GM12878 (cell line): Measurements from ENCODE around the gene PRB3. TPM values are rescaled to one million over a fixed set of nuclear protein-coding genes. Genes with fewer than 3 reads are reported as not detected.

Experiments
- ATAC-seq: fragments of 200-7000 bp; cut with Tn5 transposase; 3 replicates; pipeline ENCODE4 v1.9.1; 2020; ENCODE audit warnings: mild to moderate bottlenecking, moderate library complexity
- BruUV-seq: library from RNA; stranded (reverse); fragments of 400-500 nt; replicated peaks from 2 replicates; lab custom pipeline; 2021; lab: Mats Ljungman, UMichigan
- CTCF ChIA-PET: fragments of 300-600 bp; sonication (Branson Sonifier 250); formaldehyde crosslinking; extraction: SDS; loops from one replicate; lab custom pipeline; 2021; ENCODE audit warnings: inconsistent platforms; lab: Yijun Ruan, JAX
- POLR2A ChIA-PET: fragments of 350-600 bp; formaldehyde crosslinking; extraction: SDS; loops from one replicate; lab custom pipeline; 2021; ENCODE audit warnings: inconsistent platforms; lab: Charles Lee
- RAD21 ChIA-PET: fragments of 300-600 bp; sonication (Branson Sonifier 250); formaldehyde crosslinking; loops from one replicate; lab custom pipeline; 2023; ENCODE audit warnings: antibody characterized with exemption; ENCODE audit not compliant: unreplicated experiment; lab: Charles Lee
- SMC1A ChIA-PET: fragments of 300-600 bp; sonication (Branson Sonifier 250); formaldehyde crosslinking; loops from one replicate; lab custom pipeline; 2023; ENCODE audit not compliant: unreplicated experiment, uncharacterized antibody; lab: Charles Lee
- DNase-seq: peaks from one replicate; pipeline ENCODE4 v3.0.0-alpha.2; 2011; ENCODE audit warnings: low read depth, low spot score
- FAIRE-seq: peaks from 3 replicates; lab custom pipeline; 2011; peaks lifted over from hg19 to GRCh38; lab: Jason Lieb, UNC
- H2AFZ ChIP-seq: 2 replicates; pipeline ENCODE4 v1.6.0; 2011; ENCODE audit warnings: low read depth, low read length, control low read depth; ENCODE audit not compliant: control insufficient read depth
- H3K27ac ChIP-seq: 2 replicates; pipeline ENCODE4 v1.5.1; 2011; ENCODE audit warnings: control low read depth; ENCODE audit not compliant: control insufficient read depth, insufficient read depth
- H3K27me3 ChIP-seq, 2 experiments: replicated peaks in 1 of 2; 2 replicates each; pipeline versions ENCODE4 v1.6.0 to v1.6.1; 2011; ENCODE audit warnings: low read length in 1 of 2; ENCODE audit not compliant: control insufficient read depth in 2 of 2, insufficient read depth in 2 of 2
- H3K36me3 ChIP-seq, 2 experiments: 2 replicates each; pipeline ENCODE4 v1.5.1; 2011; ENCODE audit warnings: low read length in 1 of 2; ENCODE audit not compliant: control insufficient read depth in 2 of 2, insufficient read depth in 2 of 2
- H3K4me1 ChIP-seq: 2 replicates; pipeline ENCODE4 v1.6.1; 2011; ENCODE audit warnings: mild to moderate bottlenecking, low read length, moderate library complexity, mixed read lengths; ENCODE audit not compliant: control insufficient read depth, insufficient read depth
- H3K4me2 ChIP-seq: 2 replicates; pipeline ENCODE4 v1.6.0; 2011; ENCODE audit warnings: control low read depth; ENCODE audit not compliant: control insufficient read depth, insufficient read depth
- H3K4me3 ChIP-seq: fragments of 200-600 bp; sonication (generic); 2 replicates; pipeline ENCODE4 v1.5.1; 2016
- H3K79me2 ChIP-seq: 2 replicates; pipeline ENCODE4 v1.6.0; 2011; ENCODE audit warnings: low read length; ENCODE audit not compliant: control insufficient read depth, insufficient read depth
- H3K9ac ChIP-seq: 2 replicates; pipeline ENCODE4 v1.8.0; 2011; ENCODE audit warnings: low read length, control low read depth, mixed read lengths; ENCODE audit not compliant: control insufficient read depth, insufficient read depth
- H3K9me3 ChIP-seq: replicated peaks from 3 replicates; pipeline ENCODE4 v1.5.1; 2011; ENCODE audit warnings: mild to moderate bottlenecking, low read length; ENCODE audit not compliant: control insufficient read depth, insufficient read depth
- H4K20me1 ChIP-seq: 2 replicates; pipeline ENCODE4 v1.6.0; 2011; ENCODE audit not compliant: control insufficient read depth, insufficient read depth
- BCL3 ChIP-seq: IDR thresholded peaks from 2 replicates; pipeline ENCODE4 v1.6.1; 2011; ENCODE audit warnings: borderline replicate concordance, low read depth, mild to moderate bottlenecking, moderate library complexity, low read length; ENCODE audit not compliant: insufficient read depth, poor library complexity, severe bottlenecking
- BMI1 ChIP-seq: fragments of 450-650 bp; IDR thresholded peaks from 2 replicates; pipeline ENCODE4 v1.6.1; 2016; ENCODE audit warnings: mild to moderate bottlenecking, moderate library complexity, borderline replicate concordance
- CEBPZ ChIP-seq: fragments of 150-350 bp; IDR thresholded peaks from 2 replicates; pipeline ENCODE4 v1.6.1; 2016; ENCODE audit warnings: low read depth, low read length
- CREB1 ChIP-seq: IDR thresholded peaks from 2 replicates; pipeline ENCODE4 v1.6.1; 2012; ENCODE audit warnings: low read depth, mild to moderate bottlenecking, inconsistent platforms
- ESRRA ChIP-seq: IDR thresholded peaks from 2 replicates; pipeline ENCODE4 v1.6.1; 2012; ENCODE audit warnings: mild to moderate bottlenecking, low read length, improper control_type of control experiment
- ETV6 ChIP-seq, 2 experiments: fragments of 450-650 bp in 1 of 2; IDR thresholded peaks in 1 of 2; conservative IDR thresholded peaks in 1 of 2; 2 replicates each; pipeline ENCODE4 v1.6.1; 2014; ENCODE audit warnings: antibody characterized with exemption in 1 of 2, borderline replicate concordance in 1 of 2, low read depth in 1 of 2, mild to moderate bottlenecking in 1 of 2, moderate library complexity in 1 of 2
- JUND ChIP-seq: IDR thresholded peaks from 2 replicates; pipeline ENCODE4 v1.6.1; 2012; ENCODE audit warnings: low read depth, mild to moderate bottlenecking, low read length, improper control_type of control experiment, moderate library complexity
- KLF5 ChIP-seq: fragments of 450-650 bp; IDR thresholded peaks from 2 replicates; pipeline ENCODE4 v1.6.1; 2014; ENCODE audit warnings: mild to moderate bottlenecking; ENCODE audit not compliant: partially characterized antibody
- MEF2B ChIP-seq: fragments of 450-650 bp; IDR thresholded peaks from 2 replicates; pipeline ENCODE4 v1.6.1; 2018; ENCODE audit warnings: mild to moderate bottlenecking, moderate library complexity; ENCODE audit not compliant: partially characterized antibody, poor library complexity, severe bottlenecking
- NBN ChIP-seq: fragments of 450-650 bp; IDR thresholded peaks from 2 replicates; pipeline ENCODE4 v1.6.1; 2016
- POLR2AphosphoS5 ChIP-seq: IDR thresholded peaks from 2 replicates; pipeline ENCODE4 v1.6.1; 2011; ENCODE audit warnings: mild to moderate bottlenecking, low read length, inconsistent platforms
- SMAD1 ChIP-seq: fragments of 450-650 bp; IDR thresholded peaks from 2 replicates; pipeline ENCODE4 v1.6.1; 2018; ENCODE audit warnings: mild to moderate bottlenecking, low read depth; ENCODE audit not compliant: partially characterized antibody
- SUPT20H ChIP-seq: IDR thresholded peaks from 2 replicates; pipeline ENCODE4 v1.6.1; 2011; ENCODE audit warnings: low read depth, mild to moderate bottlenecking, low read length, moderate library complexity, borderline replicate concordance; ENCODE audit not compliant: control insufficient read depth
- TBL1XR1 ChIP-seq: IDR thresholded peaks from 2 replicates; pipeline ENCODE4 v1.6.1; 2012; ENCODE audit warnings: low read depth, low read length, improper control_type of control experiment
- WRNIP1 ChIP-seq: IDR thresholded peaks from 2 replicates; pipeline ENCODE4 v1.6.1; 2011; ENCODE audit warnings: low read depth, low read length, improper control_type of control experiment, borderline replicate concordance
- ZBTB11 ChIP-seq: fragments of 450-650 bp; formaldehyde crosslinking; IDR thresholded peaks from 2 replicates; pipeline ENCODE4 v1.5.0; 2022; ENCODE audit warnings: mild to moderate bottlenecking, missing genetic modification characterization
- ZNF207 ChIP-seq: fragments of 450-650 bp; IDR thresholded peaks from 2 replicates; pipeline ENCODE4 v1.6.1; 2014; ENCODE audit warnings: antibody characterized with exemption, mild to moderate bottlenecking, borderline replicate concordance
- WGBS: methylation state at CpG from one replicate; pipeline ENCODE4 v1.1.6; 2016; ENCODE audit warnings: low lambda C conversion rate; ENCODE audit not compliant: insufficient replicate concordance, insufficient coverage; ENCODE audit errors: missing lambda C conversion rate; 5-methylcytosine and 5-hydroxymethylcytosine counted together
- in situ Hi-C: fragments of 300-500 bp; cut with MboI; formaldehyde crosslinking; loops from 9 replicates; pipeline ENCODE4 v1.14.3; 2018; ENCODE audit warnings: mixed read lengths
- intact Hi-C: fragments of 100-400 bp; cut with micrococcal nuclease; formaldehyde crosslinking; loops from one replicate; pipeline ENCODE4 v1.14.2; 2022; ENCODE audit not compliant: unreplicated experiment
- polyA plus RNA-seq, 11 experiments: library from polyadenylated mRNA; depleted of rRNA in 4 of 11; unstranded in 6 of 11; stranded (reverse) in 5 of 11; fragments of >200 nt; fragmentation: Nextera tagmentation in 4 of 11; fragmentation: Illumina TruSeq in 1 of 11; extraction: Ambion mirVana in 4 of 11; extraction: Trizol in 1 of 11; gene quantifications; 1 replicate in 1 of 11; 2 replicates in 10 of 11; pipeline versions ENCODE4 v1.2.1 to v1.2.3, GENCODE V29; 2011 to 2016; ENCODE audit warnings: inconsistent platforms in 2 of 11, missing spikeins in 2 of 11, low read depth in 1 of 11
- total RNA-seq, 4 experiments: library from RNA; depleted of rRNA in 3 of 4; stranded (reverse); fragments of >200 nt in 3 of 4; fragmentation: Illumina TruSeq in 1 of 4; extraction: Trizol in 1 of 4; gene quantifications; 2 replicates each; pipeline versions ENCODE4 v1.2.1 to v1.2.3, GENCODE V29; 2013 to 2021

The PRB3 gene
- total and polyA plus RNA-seq, 10 of the 15 experiments (the other 5 are each of a cell fraction or from before 2014, with no cell fraction given), result not detected

GRCh38 chr12:11227373-11227772, 42.1 kb downstream of the PRB3 start:
- H3K9ac ChIP-seq, result no peak overlapping the region
- SMC1A ChIA-PET, result interaction anchor here (1.2 to 6.6 kb wide), 2 partner anchors 260 to 1099 kb away, joined by 3 to 42 read pairs; no protein-coding TSS in a partner anchor
- RAD21 ChIA-PET, result interaction anchor here (1.3 to 4.9 kb wide), 2 partner anchors 260 to 456 kb away, joined by 4 to 45 read pairs; no protein-coding TSS in a partner anchor
- WGBS, result 84% methylated on average over 4 of the region's 4 CpGs
- no peak for DNase-seq
- no peaks in the 10 kb centered on the region for H3K4me1 ChIP-seq
- in situ Hi-C loops, result no loop called here
- no peak for ATAC-seq
- no peaks in the 10 kb centered on the region for H3K79me2 ChIP-seq
- H2AFZ ChIP-seq, result no peak overlapping the region
- intact Hi-C loops, result no loop called here
- H3K4me2 ChIP-seq, result no peak overlapping the region
- FAIRE-seq, result no peak
- no TSS peak for BruUV-seq
- POLR2A ChIA-PET, result no interaction called here
- no peak overlapping the region for H3K4me3 ChIP-seq
- H3K36me3 ChIP-seq, result no peaks in the 10 kb centered on the region
- H4K20me1 ChIP-seq, result no peaks in the 10 kb centered on the region
- H3K9me3 ChIP-seq, result no peaks in the 10 kb centered on the region
- CTCF ChIA-PET, result interaction anchor here (1.0 to 8.2 kb wide), 4 partner anchors 13 to 259 kb away, joined by 3 to 133 read pairs (median 3); no protein-coding TSS in a partner anchor
- H3K27ac ChIP-seq, result no peak overlapping the region
- H3K27me3 ChIP-seq, result no peaks in the 10 kb centered on the region
- TF ChIP-seq CEBPZ (no peak), NBN (no peak), TBL1XR1 (no peak), WRNIP1 (no peak), MEF2B (no peak), ESRRA (no peak), CREB1 (no peak), BMI1 (no peak), POLR2AphosphoS5 (no peak), BCL3 (no peak), ZNF207 (no peak), ETV6 (conservative IDR thresholded peaks at IDR 0.05 in 1 of 2, IDR thresholded peaks at IDR 0.05 in 1 of 2; ENCODE audit: borderline replicate concordance in 1 of 2, low read depth in 1 of 2) (no peak), SUPT20H (no peak), ZBTB11 (CRISPR knock-in tag) (no peak), JUND (no peak), KLF5 (no peak), SMAD1 (no peak)
